HG03139 (cell line): Measurements from ENCODE around the gene SORCS1.

Source experiments
- ATAC-seq: cut with Tn5 transposase; IDR thresholded peaks from one replicate; pipeline ENCODE4 v1.9.1; 2021; ENCODE audit not compliant: unreplicated experiment

The SORCS1 gene

GRCh38 chr10:106999118-106999707, 165.3 kb downstream of the SORCS1 start:
- no peak for ATAC-seq

- ATAC-seq = no peak
Observed at GRCh38 chr10:106997721-106998120, 166.8 kb downstream of the SORCS1 start.

- ATAC-seq = no peak
Observed at GRCh38 chr10:106996510-106996909, 168.0 kb downstream of the SORCS1 start.

- no peak for ATAC-seq
Observed at GRCh38 chr10:106992055-106992454, 172.5 kb downstream of the SORCS1 start.

- no peak for ATAC-seq
Observed at GRCh38 chr10:106991091-106991490, 173.4 kb downstream of the SORCS1 start.

GRCh38 chr10:106987362-106987761, 177.1 kb downstream of the SORCS1 start:
- no peak for ATAC-seq

- no peak for ATAC-seq
Observed at GRCh38 chr10:106982268-106982667, 182.2 kb downstream of the SORCS1 start.

- ATAC-seq = no peak
Observed at GRCh38 chr10:106981452-106982075, 182.9 kb downstream of the SORCS1 start.

- peak; percentile 69 for ATAC-seq
Observed at GRCh38 chr10:106980495-106981451, 183.7 kb downstream of the SORCS1 start.

GRCh38 chr10:106978756-106979155, 185.8 kb downstream of the SORCS1 start:
- no peak for ATAC-seq

GRCh38 chr10:106973716-106974115, 190.8 kb downstream of the SORCS1 start:
- no peak for ATAC-seq

- ATAC-seq = no peak
Observed at GRCh38 chr10:106973288-106973687, 191.2 kb downstream of the SORCS1 start.

- no peak for ATAC-seq
Observed at GRCh38 chr10:106972381-106972780, 192.1 kb downstream of the SORCS1 start.

GRCh38 chr10:106971411-106971831, 193.1 kb downstream of the SORCS1 start:
- ATAC-seq = no peak

- ATAC-seq = no peak
Observed at GRCh38 chr10:106967452-106967851, 197.1 kb downstream of the SORCS1 start.

- no peak for ATAC-seq
Observed at GRCh38 chr10:106960812-106961211, 203.7 kb downstream of the SORCS1 start.

- no peak for ATAC-seq
Observed at GRCh38 chr10:106959521-106959920, 205.0 kb downstream of the SORCS1 start.

- ATAC-seq = no peak
Observed at GRCh38 chr10:106958589-106959361, 205.7 kb downstream of the SORCS1 start.

GRCh38 chr10:106957823-106958588, 206.5 kb downstream of the SORCS1 start:
- peak; percentile 65 for ATAC-seq

GRCh38 chr10:106956216-106956915, 208.1 kb downstream of the SORCS1 start:
- ATAC-seq = no peak
